ENCODE data around the gene RNASE12.

RNASE12 gene

GRCh38 chr14:20628063-20628854, 37.1 kb upstream of the RNASE12 start:
- TF ChIP-seq CTCF (IDR thresholded peaks at IDR 0.05), result no peak

GRCh38 chr14:20627346-20628027, 36.3 kb upstream of the RNASE12 start:
- no peak for TF ChIP-seq CTCF (IDR thresholded peaks at IDR 0.05)

- TF ChIP-seq CTCF (IDR thresholded peaks at IDR 0.05), result no peak
Measured at GRCh38 chr14:20626274-20626673, 35.1 kb upstream of the RNASE12 start.

GRCh38 chr14:20624495-20625070, 33.4 kb upstream of the RNASE12 start:
- no peak for TF ChIP-seq CTCF (IDR thresholded peaks at IDR 0.05)

GRCh38 chr14:20623798-20624197, 32.6 kb upstream of the RNASE12 start:
- no peak for TF ChIP-seq CTCF (IDR thresholded peaks at IDR 0.05)

GRCh38 chr14:20622816-20623291, 31.7 kb upstream of the RNASE12 start:
- TF ChIP-seq CTCF (IDR thresholded peaks at IDR 0.05), result no peak

- TF ChIP-seq CTCF (IDR thresholded peaks at IDR 0.05), result no peak
Measured at GRCh38 chr14:20620798-20621478, 29.8 kb upstream of the RNASE12 start.
